Activated CD4-positive, alpha-beta memory T cell treated with anti-CD3 and anti-CD28 coated beads, Interleukin-2, amount 10 ng/mL, durations not matched to agents 7 days and 5 days (primary cell): ENCODE measurements around the gene AFG1L. TPM values are rescaled to one million over a fixed set of nuclear protein-coding genes. Genes with fewer than 3 reads are reported as not detected.
"Not testable (repeated sequence)": the region's sequence is repeated elsewhere in the genome, so short reads cannot be mapped to it uniquely, and the experiment has no call there.

Experiments used
- CTCF ChIA-PET: fragments of 350-600 bp; sonication (Branson Sonifier 250); formaldehyde crosslinking; loops from one replicate; lab custom pipeline; 2021; ENCODE audit warnings: antibody characterized with exemption, inconsistent platforms; lab: Charles Lee
- POLR2A ChIA-PET: fragments of 350-600 bp; sonication (Branson Sonifier 250); formaldehyde crosslinking; loops from one replicate; lab custom pipeline; 2021; ENCODE audit warnings: antibody characterized with exemption; lab: Charles Lee
- DNase-seq: peaks from one replicate; pipeline ENCODE4 v3.0.0-alpha.2; 2020
- H3K27ac Mint-ChIP-seq: one replicate; pipeline ENCODE4 v1.8.0; 2021; ENCODE audit warnings: mild to moderate bottlenecking, mixed read lengths
- H3K27me3 Mint-ChIP-seq: one replicate; pipeline ENCODE4 v1.8.0; 2021; ENCODE audit warnings: mixed read lengths
- H3K36me3 Mint-ChIP-seq: one replicate; pipeline ENCODE4 v1.8.0; 2021; ENCODE audit warnings: low read depth, mixed read lengths
- H3K4me1 Mint-ChIP-seq: one replicate; pipeline ENCODE4 v1.8.0; 2021; ENCODE audit warnings: mixed read lengths
- H3K4me3 Mint-ChIP-seq: one replicate; pipeline ENCODE4 v1.8.0; 2021; ENCODE audit warnings: mild to moderate bottlenecking, mixed read lengths
- H3K9me3 Mint-ChIP-seq: one replicate; pipeline ENCODE4 v1.8.0; 2021; ENCODE audit warnings: mixed read lengths
- total RNA-seq, 2 experiments: library from RNA; stranded (reverse); gene quantifications; one replicate each; pipeline ENCODE4 v1.2.3, GENCODE V29; 2021

Gene AFG1L
- total RNA-seq, 2 experiments from 2014 or later, result 4.5 to 4.7 TPM

DNA sequence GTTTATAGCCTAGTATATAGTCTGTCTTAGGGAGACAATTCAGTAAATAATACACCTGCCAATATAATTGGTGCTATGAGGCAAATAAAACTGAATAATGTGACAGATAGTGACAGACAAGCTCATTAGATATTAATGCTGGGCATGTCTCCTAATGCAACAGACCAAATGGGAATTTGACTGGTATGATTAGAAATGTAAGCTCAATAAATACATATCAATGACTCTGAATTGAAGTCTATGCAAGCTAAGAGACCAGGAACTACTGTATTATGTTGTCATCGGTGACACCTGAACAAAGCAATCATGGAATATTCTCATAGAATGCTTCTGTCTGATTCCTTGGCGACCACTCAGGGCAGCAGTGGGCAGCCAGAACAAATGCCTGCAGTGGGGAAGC, 31.5 kb upstream of the AFG1L start:
- H3K4me3 Mint-ChIP-seq, result no peak overlapping the region
- ChIA-PET CTCF (interaction anchor here (0.8 kb wide), 1 partner anchor 158 kb away, joined by 3 read pairs; no protein-coding TSS in a partner anchor), POLR2A (no interaction called here)
- H3K36me3 Mint-ChIP-seq, result no peaks in the 10 kb centered on the region
- DNase-seq, result no peak
- H3K9me3 Mint-ChIP-seq, result no peaks in the 10 kb centered on the region
- peaks cover 19% of the 10 kb centered on the region for H3K4me1 Mint-ChIP-seq
- no peak overlapping the region for H3K27ac Mint-ChIP-seq
- H3K27me3 Mint-ChIP-seq, result peaks cover 2% of the 10 kb centered on the region

DNA sequence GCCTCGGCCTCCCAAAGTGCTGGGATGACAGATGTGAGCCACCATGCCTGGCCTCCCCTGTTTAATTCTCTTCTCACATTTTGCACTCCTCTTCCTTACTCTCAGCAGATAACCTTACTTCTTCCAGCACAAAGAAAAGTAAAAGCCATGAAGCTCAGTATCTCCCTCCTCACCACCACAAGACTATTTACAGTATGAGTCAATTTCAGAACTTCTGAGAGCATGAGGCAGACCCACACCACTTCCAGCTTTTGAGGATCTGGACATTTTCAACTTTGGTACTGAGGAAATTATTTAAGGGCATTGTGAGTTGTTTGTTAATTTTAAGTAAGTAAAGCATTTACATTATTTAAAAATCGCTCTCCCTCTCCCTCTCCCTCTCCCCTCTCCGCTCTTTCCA, 26.0 kb upstream of the AFG1L start:
- H3K27me3 Mint-ChIP-seq, result peaks cover 3% of the 10 kb centered on the region
- POLR2A ChIA-PET, result interaction anchor here (1.0 kb wide), 1 partner anchor 8 kb away, joined by 3 read pairs; the partner anchor contains the start of gene SNX3
- H3K4me1 Mint-ChIP-seq, result peaks cover 2% of the 10 kb centered on the region

DNA sequence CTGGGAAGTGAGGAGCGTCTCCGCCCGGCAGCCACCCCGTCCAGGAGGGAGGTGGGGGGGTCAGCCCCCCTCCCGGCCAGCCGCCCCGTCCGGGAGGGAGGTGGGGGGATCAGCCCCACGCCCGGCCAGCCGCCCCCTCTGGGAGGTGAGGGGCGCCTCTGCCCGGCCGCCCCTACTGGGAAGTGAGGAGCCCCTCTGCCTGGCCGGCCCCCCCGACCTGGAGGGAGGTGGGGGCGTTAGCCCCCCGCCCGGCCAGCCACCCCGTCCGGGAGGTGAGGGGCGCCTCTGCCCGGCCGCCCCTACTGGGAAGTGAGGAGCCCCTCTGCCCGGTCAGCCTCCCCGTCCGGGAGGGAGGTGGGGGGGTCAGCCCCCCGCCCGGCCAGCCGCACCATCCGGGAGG, 24.9 kb upstream of the AFG1L start:
- H3K27me3 Mint-ChIP-seq, H3K4me1 Mint-ChIP-seq, POLR2A ChIA-PET, H3K4me3 Mint-ChIP-seq, DNase-seq, H3K36me3 Mint-ChIP-seq, H3K9me3 Mint-ChIP-seq, CTCF ChIA-PET, H3K27ac Mint-ChIP-seq: not testable (repeated sequence)

More for the DNA sequence above, 26.0 kb upstream of the AFG1L start:
- Mint-ChIP-seq H3K9me3 (no peaks in the 10 kb centered on the region), H3K36me3 (no peaks in the 10 kb centered on the region), H3K4me3 (no peak overlapping the region), H3K27ac (no peak overlapping the region)
- CTCF ChIA-PET, result interaction anchor here (0.7 kb wide), 1 partner anchor 513 kb away, joined by 5 read pairs; no protein-coding TSS in a partner anchor
- no peak for DNase-seq

DNA sequence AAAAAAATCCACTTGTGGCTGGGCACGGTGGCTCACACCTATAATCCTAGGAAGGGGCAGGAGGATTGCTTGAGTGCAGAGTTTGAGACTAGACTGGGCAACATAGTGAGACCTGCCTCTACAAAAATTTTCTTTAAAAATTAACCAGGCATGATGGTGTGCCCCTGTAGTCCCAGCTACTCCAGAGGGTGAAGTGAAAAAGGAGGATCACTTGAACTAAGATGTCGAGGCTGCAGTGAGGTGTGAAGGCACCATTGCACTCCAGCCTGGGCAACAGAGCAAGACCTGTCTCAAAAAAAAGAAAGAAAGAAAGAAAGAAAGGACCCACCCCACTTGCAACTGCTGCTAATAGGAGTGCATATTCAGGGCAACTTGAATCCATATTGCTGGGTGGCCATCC, 20.3 kb upstream of the AFG1L start:
- peaks cover 2% of the 10 kb centered on the region for H3K27me3 Mint-ChIP-seq
- H3K27ac Mint-ChIP-seq, result no peak overlapping the region
- no peaks in the 10 kb centered on the region for H3K9me3 Mint-ChIP-seq
- ChIA-PET CTCF (no interaction called here), POLR2A (no interaction called here)
- H3K36me3 Mint-ChIP-seq, result no peaks in the 10 kb centered on the region
- H3K4me1 Mint-ChIP-seq, result no peaks in the 10 kb centered on the region
- no peak overlapping the region for H3K4me3 Mint-ChIP-seq
- DNase-seq, result no peak

DNA sequence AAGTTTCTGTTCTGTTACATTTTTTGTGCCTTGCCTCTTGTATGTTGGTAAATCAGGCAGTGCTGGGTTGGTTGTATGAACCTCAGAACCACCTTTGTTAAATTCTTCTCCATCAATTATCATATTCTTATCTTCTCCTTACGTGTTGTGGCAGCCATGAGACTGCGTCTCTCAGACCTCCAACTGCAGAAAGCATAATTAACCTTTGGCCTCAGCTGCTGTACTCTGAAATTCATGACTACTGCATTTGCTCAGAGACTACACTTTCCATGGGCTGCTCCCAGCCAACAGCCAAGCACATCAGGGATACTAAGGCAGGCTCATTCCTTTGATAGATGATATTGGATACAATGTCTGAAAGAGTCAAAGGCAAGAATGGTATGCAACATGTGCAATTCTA, 18.9 kb upstream of the AFG1L start:
- Mint-ChIP-seq H3K4me3 (no peak overlapping the region), H3K4me1 (no peaks in the 10 kb centered on the region), H3K27ac (no peak overlapping the region), H3K9me3 (no peaks in the 10 kb centered on the region), H3K36me3 (no peaks in the 10 kb centered on the region), H3K27me3 (peaks cover 7% of the 10 kb centered on the region)
- ChIA-PET POLR2A (no interaction called here), CTCF (no interaction called here)
- DNase-seq, result no peak

DNA sequence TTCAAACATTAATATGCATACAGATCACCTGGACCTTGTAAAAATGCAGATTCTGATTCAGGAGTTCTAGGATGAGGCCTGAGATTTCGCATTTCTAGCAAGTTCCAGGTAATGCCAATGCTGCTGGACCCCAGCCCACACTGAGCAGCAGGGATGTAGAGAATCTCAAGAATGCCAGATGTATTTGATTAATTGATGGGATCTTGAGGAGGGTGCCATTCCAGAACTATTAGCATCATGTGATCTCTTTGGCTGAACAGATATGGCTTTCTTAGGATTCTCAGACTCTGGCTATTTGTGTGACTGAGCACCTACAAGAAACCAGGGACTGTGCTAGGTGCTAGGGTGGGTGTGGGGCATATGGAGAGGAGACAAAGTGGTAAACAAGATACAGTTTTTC, 17.6 kb upstream of the AFG1L start:
- ChIA-PET POLR2A (no interaction called here), CTCF (no interaction called here)
- no peak overlapping the region for H3K27ac Mint-ChIP-seq

DNA sequence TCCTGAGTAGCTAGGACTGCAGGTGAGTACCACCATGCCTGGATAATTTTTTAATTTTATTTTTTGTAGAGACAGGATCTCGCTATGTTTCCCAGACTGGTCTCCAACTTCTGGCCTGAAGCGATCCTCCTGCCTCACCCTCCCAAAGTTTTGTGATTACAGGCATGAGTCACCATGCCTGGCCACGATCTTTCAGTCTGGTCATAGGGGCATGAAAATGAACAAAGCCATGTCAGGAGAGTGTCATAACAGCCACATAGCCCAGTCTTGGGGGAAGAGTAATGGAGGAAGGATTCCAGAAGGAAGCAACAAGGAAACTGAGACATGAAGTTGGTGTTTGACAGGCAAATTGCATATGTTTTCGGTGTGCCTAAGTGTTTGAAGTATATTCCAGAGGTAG, 17.0 kb upstream of the AFG1L start:
- H3K9me3 Mint-ChIP-seq, result no peaks in the 10 kb centered on the region
- no peaks in the 10 kb centered on the region for H3K4me1 Mint-ChIP-seq
- no peak overlapping the region for H3K27ac Mint-ChIP-seq
- H3K36me3 Mint-ChIP-seq, result no peaks in the 10 kb centered on the region
- CTCF ChIA-PET, result no interaction called here
- no peak overlapping the region for H3K4me3 Mint-ChIP-seq
- POLR2A ChIA-PET, result no interaction called here
- DNase-seq, result no peak
- H3K27me3 Mint-ChIP-seq, result peaks cover 7% of the 10 kb centered on the region

More for the DNA sequence above, 17.6 kb upstream of the AFG1L start:
- peaks cover 7% of the 10 kb centered on the region for H3K27me3 Mint-ChIP-seq
- no peaks in the 10 kb centered on the region for H3K9me3 Mint-ChIP-seq
- no peaks in the 10 kb centered on the region for H3K36me3 Mint-ChIP-seq
- no peak for DNase-seq
- no peaks in the 10 kb centered on the region for H3K4me1 Mint-ChIP-seq
- H3K4me3 Mint-ChIP-seq, result no peak overlapping the region

DNA sequence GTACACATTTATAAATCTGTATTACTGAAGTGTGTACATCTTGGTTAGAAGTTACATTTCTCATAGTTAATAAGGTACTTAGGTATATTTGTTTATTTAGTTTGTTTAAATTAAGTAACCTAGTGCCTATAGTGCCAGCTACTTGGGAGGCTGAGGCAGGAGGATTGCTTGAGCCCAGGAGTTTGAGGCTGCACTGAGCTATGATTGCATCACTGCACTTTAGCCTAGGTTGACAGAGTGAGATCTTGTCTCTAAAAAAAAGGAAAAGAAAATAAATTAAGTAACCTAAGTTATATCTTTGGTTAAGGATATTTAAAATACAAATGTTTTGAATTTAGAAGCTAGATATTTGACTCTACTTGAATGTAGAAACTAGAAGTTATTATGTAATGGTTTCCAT, 9.5 kb upstream of the AFG1L start:
- ChIA-PET CTCF (interaction anchor here (0.5 kb wide), 1 partner anchor 17 kb away, joined by 3 read pairs; no protein-coding TSS in a partner anchor), POLR2A (interaction anchor here (1.9 kb wide), 1 partner anchor 10 kb away, joined by 7 read pairs; no protein-coding TSS in a partner anchor)

DNA sequence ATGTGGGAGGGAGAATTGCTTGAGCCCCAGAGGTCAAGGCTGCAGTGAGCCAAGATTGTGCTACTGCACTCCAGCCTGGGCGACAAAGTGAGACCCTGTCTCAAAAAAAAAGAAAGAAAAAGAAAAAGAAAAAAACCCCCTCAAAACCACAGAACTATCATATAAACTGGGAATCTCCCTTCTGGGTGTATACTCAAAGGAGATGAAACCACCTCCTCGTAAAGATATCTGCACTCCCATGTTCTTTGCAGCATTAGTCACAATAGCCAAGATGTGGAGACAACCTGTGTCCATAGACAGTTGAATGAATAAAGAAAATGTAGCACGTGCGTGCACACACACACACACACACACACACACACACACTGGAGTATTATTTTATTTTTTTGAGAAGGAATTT, 8.5 kb upstream of the AFG1L start:
- POLR2A ChIA-PET, result interaction anchor here (1.9 kb wide), 1 partner anchor 22 kb away, joined by 6 read pairs; no protein-coding TSS in a partner anchor
- Mint-ChIP-seq H3K4me3 (no peak overlapping the region), H3K27ac (no peak overlapping the region), H3K9me3 (no peaks in the 10 kb centered on the region), H3K27me3 (peaks cover 4% of the 10 kb centered on the region), H3K36me3 (no peaks in the 10 kb centered on the region), H3K4me1 (peaks cover 33% of the 10 kb centered on the region)
- no peak for DNase-seq
- CTCF ChIA-PET, result no interaction called here

More for the DNA sequence above, 9.5 kb upstream of the AFG1L start:
- Mint-ChIP-seq H3K9me3 (no peaks in the 10 kb centered on the region), H3K36me3 (no peaks in the 10 kb centered on the region), H3K27me3 (peaks cover 4% of the 10 kb centered on the region), H3K4me3 (no peak overlapping the region), H3K27ac (no peak overlapping the region), H3K4me1 (peaks cover 33% of the 10 kb centered on the region)
- DNase-seq, result no peak

DNA sequence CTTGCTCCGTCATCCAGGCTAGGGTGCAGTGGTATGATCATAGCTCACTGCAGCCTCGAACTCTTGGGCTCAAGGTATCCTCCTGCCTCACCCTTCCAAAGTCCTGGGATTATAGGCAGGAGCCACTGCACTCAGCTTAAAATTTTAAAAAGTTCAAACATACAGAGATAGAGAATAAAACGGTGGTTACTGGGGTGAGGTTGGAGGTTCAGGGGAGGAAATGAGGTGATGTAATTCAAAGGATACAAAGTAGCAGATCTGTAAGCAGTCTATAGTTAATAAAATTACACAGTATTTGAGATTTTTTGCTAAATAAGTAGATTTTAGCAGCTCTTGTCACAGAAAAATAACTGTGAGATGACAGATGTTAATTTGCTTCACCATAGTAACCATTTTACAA, 7.5 kb upstream of the AFG1L start:
- ChIA-PET CTCF (no interaction called here), POLR2A (interaction anchor here (1.9 to 2.6 kb wide), 2 partner anchors 21 to 26 kb away, joined by 6 to 19 read pairs; partner anchors contain the start of gene SNX3)
- Mint-ChIP-seq H3K9me3 (no peaks in the 10 kb centered on the region), H3K27ac (no peak overlapping the region), H3K27me3 (peaks cover 4% of the 10 kb centered on the region), H3K36me3 (no peaks in the 10 kb centered on the region), H3K4me3 (no peak overlapping the region), H3K4me1 (peaks cover 33% of the 10 kb centered on the region)
- DNase-seq, result no peak

DNA sequence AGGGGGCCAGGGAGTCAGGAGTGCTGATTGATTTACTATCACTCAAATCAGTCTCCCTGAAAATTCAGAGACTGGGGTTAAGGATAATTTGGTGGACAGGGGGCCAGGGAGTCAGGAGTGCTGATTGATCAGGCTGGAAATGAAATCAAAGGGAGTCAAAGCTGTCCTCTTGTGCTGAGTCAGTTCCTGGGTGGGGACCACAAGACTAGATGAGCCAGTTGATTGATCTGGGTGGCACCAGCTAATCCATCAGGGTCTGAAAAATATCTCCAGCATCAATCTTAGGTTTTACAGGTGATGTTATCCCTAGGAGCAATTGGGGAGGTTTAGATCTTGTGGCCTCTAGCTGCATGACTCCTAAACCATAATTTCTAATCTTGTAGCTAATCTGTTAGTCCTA, 6.1 kb upstream of the AFG1L start:
- CTCF ChIA-PET, result no interaction called here

DNA sequence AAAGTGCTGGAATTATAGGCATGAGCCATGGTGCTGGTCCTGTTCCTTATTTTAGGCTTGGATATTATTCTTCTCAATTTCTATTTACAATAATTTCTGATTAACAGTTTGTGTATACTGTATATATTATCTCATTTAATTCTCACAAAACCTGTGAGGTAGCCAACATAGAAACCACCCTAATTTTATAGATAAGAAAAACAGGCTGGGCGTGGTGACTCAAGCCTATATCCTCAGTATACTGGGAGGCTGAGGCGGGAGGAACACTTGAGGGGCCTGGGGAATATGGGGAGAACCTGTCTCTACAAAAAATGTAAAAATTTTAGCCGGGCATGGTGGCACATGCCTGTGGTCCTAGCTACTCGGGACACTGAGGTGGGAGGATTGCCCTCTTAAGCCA, 3.8 kb upstream of the AFG1L start:
- Mint-ChIP-seq H3K27me3 (no peaks in the 10 kb centered on the region), H3K4me1 (peaks cover 45% of the 10 kb centered on the region), H3K9me3 (no peaks in the 10 kb centered on the region), H3K27ac (no peak overlapping the region), H3K36me3 (peaks cover 4% of the 10 kb centered on the region), H3K4me3 (no peak overlapping the region)
- CTCF ChIA-PET, result no interaction called here
- POLR2A ChIA-PET, result no interaction called here
- no peak for DNase-seq

More for the DNA sequence above, 6.1 kb upstream of the AFG1L start:
- Mint-ChIP-seq H3K4me1 (peaks cover 33% of the 10 kb centered on the region), H3K9me3 (no peaks in the 10 kb centered on the region), H3K27ac (peak overlapping the region; percentile 5), H3K27me3 (peaks cover 1% of the 10 kb centered on the region), H3K4me3 (no peak overlapping the region), H3K36me3 (no peaks in the 10 kb centered on the region)
- POLR2A ChIA-PET, result interaction anchor here (2.6 kb wide), 1 partner anchor 28 kb away, joined by 19 read pairs; the partner anchor contains the start of gene SNX3
- peak; percentile 28 for DNase-seq

DNA sequence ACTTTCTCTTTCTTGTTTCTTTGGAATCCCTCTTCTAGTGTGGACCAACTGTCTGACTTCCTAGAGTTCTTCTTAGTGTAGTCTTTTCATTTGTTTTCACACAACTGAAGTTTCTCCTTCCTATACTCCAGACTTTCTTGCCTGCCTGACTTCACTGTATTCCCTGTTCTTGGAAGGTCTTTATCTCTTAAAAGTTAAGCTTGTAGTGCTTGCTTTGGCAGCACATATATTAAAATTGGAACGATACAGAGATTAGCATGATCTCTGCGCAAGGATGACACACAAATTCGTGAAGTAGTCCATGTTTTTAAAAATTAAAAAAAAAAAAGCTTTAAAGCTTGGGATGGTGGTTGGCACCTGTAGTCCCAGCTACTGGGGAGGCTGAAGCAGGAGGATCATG, 2.3 kb upstream of the AFG1L start:
- CTCF ChIA-PET, H3K9me3 Mint-ChIP-seq, H3K27me3 Mint-ChIP-seq, H3K4me3 Mint-ChIP-seq, H3K27ac Mint-ChIP-seq, H3K36me3 Mint-ChIP-seq, DNase-seq: not testable (repeated sequence)
- POLR2A ChIA-PET, result interaction anchor here (1.6 kb wide), 1 partner anchor 31 kb away, joined by 5 read pairs; the partner anchor contains the start of gene SNX3
- peaks cover 33% of the 10 kb centered on the region for H3K4me1 Mint-ChIP-seq
